HUES48 (cell line): ENCODE results near the gene POU6F2.

Experiments
- H3K27ac ChIP-seq: one replicate; pipeline ENCODE4 v1.7.0; 2013; ENCODE audit warnings: low read depth, low read length, inconsistent platforms
- H3K27me3 ChIP-seq: 2 replicates; pipeline ENCODE4 v1.6.1; 2013; ENCODE audit warnings: mild to moderate bottlenecking, low read length; ENCODE audit not compliant: control insufficient read depth, insufficient read depth
- H3K36me3 ChIP-seq: 2 replicates; pipeline ENCODE4 v1.6.1; 2013; ENCODE audit warnings: low read length; ENCODE audit not compliant: control insufficient read depth, insufficient read depth
- H3K4me1 ChIP-seq: 2 replicates; pipeline ENCODE4 v1.6.1; 2013; ENCODE audit warnings: mild to moderate bottlenecking, low read length; ENCODE audit not compliant: control insufficient read depth, insufficient read depth
- H3K4me3 ChIP-seq: 2 replicates; pipeline ENCODE4 v1.5.1; 2013; ENCODE audit warnings: mild to moderate bottlenecking, low read depth, low read length
- H3K9ac ChIP-seq: 2 replicates; pipeline ENCODE4 v1.6.1; 2013; ENCODE audit warnings: mild to moderate bottlenecking, low read depth, low read length, moderate library complexity
- H3K9me3 ChIP-seq: 2 replicates; pipeline ENCODE4 v1.6.1; 2013; ENCODE audit warnings: low read length; ENCODE audit not compliant: control insufficient read depth, insufficient read depth

Gene POU6F2

DNA sequence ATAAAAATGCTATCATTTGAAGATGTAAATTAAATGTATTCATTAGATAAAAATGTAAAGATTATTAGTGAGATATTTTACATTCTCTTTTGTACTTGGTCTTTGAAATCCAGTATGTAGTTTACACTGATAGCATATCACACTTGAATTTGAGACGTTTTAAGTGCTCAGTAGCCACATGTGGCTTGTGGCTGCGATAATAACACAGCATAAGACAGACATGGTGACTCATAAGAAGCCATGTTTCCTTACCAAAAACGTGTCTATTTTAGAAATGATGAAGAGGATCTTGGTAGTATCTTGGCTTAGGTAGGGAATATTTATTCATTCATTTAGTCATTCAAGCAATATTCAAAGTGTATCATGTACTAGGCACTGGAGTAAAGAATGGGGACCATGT, 149.3 kb downstream of the POU6F2 start:
- Histone ChIP-seq H3K9me3 (no peaks in the 10 kb centered on the region), H3K27ac (no peak overlapping the region), H3K9ac (no peak overlapping the region), H3K4me3 (no peak overlapping the region), H3K4me1 (no peaks in the 10 kb centered on the region; the same call in 1 of the 2 replicates), H3K36me3 (no peaks in the 10 kb centered on the region), H3K27me3 (no peaks in the 10 kb centered on the region)

- Histone ChIP-seq H3K4me1 (no peaks in the 10 kb centered on the region; the same call in 1 of the 2 replicates), H3K9ac (no peak overlapping the region), H3K27ac (no peak overlapping the region), H3K36me3 (no peaks in the 10 kb centered on the region), H3K27me3 (no peaks in the 10 kb centered on the region), H3K4me3 (no peak overlapping the region), H3K9me3 (no peaks in the 10 kb centered on the region)
Measured at GRCh38 chr7:39128287-39128843, 150.7 kb downstream of the POU6F2 start.

DNA sequence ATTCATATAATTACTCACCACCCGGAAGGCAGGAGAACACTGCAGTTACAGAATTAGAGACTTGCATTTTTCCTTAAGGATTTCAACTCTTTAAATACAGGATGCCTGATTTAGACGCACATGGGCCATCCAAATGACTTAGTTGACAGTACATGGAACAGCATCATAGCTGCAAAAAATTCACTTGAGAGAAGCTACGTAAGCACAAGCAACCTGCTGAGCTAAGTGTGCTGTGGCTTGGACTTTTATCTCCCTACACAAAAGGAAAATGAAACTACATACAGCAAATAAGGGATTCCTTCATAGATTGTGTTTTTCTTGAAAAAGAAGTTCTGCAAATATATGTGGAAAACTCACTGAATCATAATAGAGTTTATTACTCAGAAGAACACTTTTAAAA, 152.6 kb downstream of the POU6F2 start:
- no peak overlapping the region for H3K4me3 ChIP-seq
- H3K27ac ChIP-seq = no peak overlapping the region
- no peaks in the 10 kb centered on the region; the same call in 1 of the 2 replicates for H3K4me1 ChIP-seq
- no peaks in the 10 kb centered on the region for H3K9me3 ChIP-seq
- H3K27me3 ChIP-seq = no peaks in the 10 kb centered on the region
- H3K36me3 ChIP-seq = no peaks in the 10 kb centered on the region
- no peak overlapping the region for H3K9ac ChIP-seq

GRCh38 chr7:39130857-39131526, 153.3 kb downstream of the POU6F2 start:
- no peaks in the 10 kb centered on the region for H3K36me3 ChIP-seq
- no peaks in the 10 kb centered on the region for H3K9me3 ChIP-seq
- H3K27ac ChIP-seq = no peak overlapping the region
- no peak overlapping the region for H3K4me3 ChIP-seq
- H3K9ac ChIP-seq = no peak overlapping the region
- no peaks in the 10 kb centered on the region for H3K27me3 ChIP-seq
- H3K4me1 ChIP-seq = no peaks in the 10 kb centered on the region; the same call in 1 of the 2 replicates

DNA sequence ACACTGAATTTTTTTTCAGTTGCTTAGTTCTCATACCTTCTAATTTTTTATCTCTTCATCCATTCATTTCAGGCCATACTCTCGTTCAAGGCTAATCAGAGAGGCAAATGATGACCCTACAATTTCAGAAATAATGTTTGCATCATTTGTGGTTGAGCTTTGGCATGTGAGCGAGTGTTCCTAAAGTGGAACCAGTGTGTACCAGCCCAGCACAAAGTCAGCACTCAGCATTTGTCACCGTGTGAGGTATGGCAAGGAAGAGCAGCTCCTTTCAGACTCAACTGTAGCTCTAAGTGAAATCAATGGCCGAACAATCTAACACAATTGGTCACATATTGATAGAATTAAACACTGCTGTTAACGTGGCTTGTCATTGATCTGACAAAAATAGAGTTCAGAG, 154.6 kb downstream of the POU6F2 start:
- no peaks in the 10 kb centered on the region; the same call in 1 of the 2 replicates for H3K4me1 ChIP-seq
- no peaks in the 10 kb centered on the region for H3K36me3 ChIP-seq
- H3K9me3 ChIP-seq = no peaks in the 10 kb centered on the region
- no peak overlapping the region for H3K4me3 ChIP-seq
- no peak overlapping the region for H3K27ac ChIP-seq
- no peaks in the 10 kb centered on the region for H3K27me3 ChIP-seq
- no peak overlapping the region for H3K9ac ChIP-seq

DNA sequence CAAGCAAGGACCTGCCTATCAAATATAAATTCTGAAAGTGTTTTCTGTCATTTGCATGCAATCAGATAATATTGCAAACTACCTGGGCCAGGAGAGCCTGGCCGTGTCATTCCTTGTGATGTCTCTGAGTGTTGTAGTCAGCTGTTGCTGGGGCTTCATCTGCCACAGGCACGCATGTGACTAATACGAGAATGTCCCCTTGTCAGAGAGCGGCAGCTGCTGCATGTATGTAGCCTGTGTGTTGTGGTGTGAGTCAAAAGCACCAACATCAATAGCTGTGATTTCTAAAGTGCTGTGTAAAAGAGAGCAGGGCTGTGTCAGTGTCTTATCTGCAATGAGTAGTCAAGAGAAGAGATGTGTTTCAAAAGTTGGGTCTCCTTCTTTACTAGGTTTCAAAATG, 155.4 kb downstream of the POU6F2 start:
- Histone ChIP-seq H3K36me3 (no peaks in the 10 kb centered on the region), H3K9ac (no peak overlapping the region), H3K27me3 (no peaks in the 10 kb centered on the region), H3K4me3 (no peak overlapping the region), H3K27ac (no peak overlapping the region), H3K4me1 (no peaks in the 10 kb centered on the region; the same call in 1 of the 2 replicates), H3K9me3 (no peaks in the 10 kb centered on the region)

GRCh38 chr7:39137480-39137879, 159.8 kb downstream of the POU6F2 start:
- no peaks in the 10 kb centered on the region for H3K36me3 ChIP-seq
- H3K27me3 ChIP-seq = no peaks in the 10 kb centered on the region
- no peak overlapping the region for H3K4me3 ChIP-seq
- no peak overlapping the region for H3K9ac ChIP-seq
- no peak overlapping the region for H3K27ac ChIP-seq
- H3K4me1 ChIP-seq = no peaks in the 10 kb centered on the region
- H3K9me3 ChIP-seq = no peaks in the 10 kb centered on the region

DNA sequence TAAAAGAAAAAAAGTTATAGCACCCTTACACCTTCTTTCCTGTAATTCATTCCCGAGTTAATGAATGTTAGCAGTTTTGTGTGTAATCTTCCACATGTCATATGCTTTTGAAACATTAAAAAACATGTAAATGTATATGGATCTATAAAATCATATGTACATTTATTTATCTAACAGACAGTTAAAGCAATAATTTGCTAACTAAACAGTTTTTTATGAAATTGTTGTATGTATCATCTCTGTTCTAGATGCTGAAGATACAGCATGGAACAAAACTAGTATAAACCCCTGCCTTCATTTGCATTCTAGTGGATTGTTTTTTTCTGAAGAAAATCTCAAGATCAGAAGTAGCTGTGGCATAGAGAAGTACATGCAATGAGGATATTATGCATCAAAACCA, 165.0 kb downstream of the POU6F2 start:
- Histone ChIP-seq H3K9ac (no peak overlapping the region), H3K36me3 (no peaks in the 10 kb centered on the region), H3K27me3 (no peaks in the 10 kb centered on the region), H3K4me1 (no peaks in the 10 kb centered on the region), H3K27ac (no peak overlapping the region), H3K4me3 (no peak overlapping the region), H3K9me3 (no peaks in the 10 kb centered on the region)

GRCh38 chr7:39144420-39144819, 166.7 kb downstream of the POU6F2 start:
- H3K27ac ChIP-seq = no peak overlapping the region
- H3K9me3 ChIP-seq = no peaks in the 10 kb centered on the region
- H3K9ac ChIP-seq = no peak overlapping the region
- H3K4me1 ChIP-seq = no peaks in the 10 kb centered on the region
- no peaks in the 10 kb centered on the region for H3K36me3 ChIP-seq
- no peaks in the 10 kb centered on the region for H3K27me3 ChIP-seq
- H3K4me3 ChIP-seq = no peak overlapping the region

GRCh38 chr7:39145283-39145682, 167.6 kb downstream of the POU6F2 start:
- no peak overlapping the region for H3K9ac ChIP-seq

GRCh38 chr7:39145935-39146334, 168.2 kb downstream of the POU6F2 start:
- H3K9ac ChIP-seq = no peak overlapping the region
- H3K4me3 ChIP-seq = no peak overlapping the region
- H3K4me1 ChIP-seq = no peaks in the 10 kb centered on the region
- no peaks in the 10 kb centered on the region for H3K36me3 ChIP-seq
- H3K27ac ChIP-seq = no peak overlapping the region
- no peaks in the 10 kb centered on the region for H3K27me3 ChIP-seq
- H3K9me3 ChIP-seq = no peaks in the 10 kb centered on the region

More at GRCh38 chr7:39145283-39145682, 167.6 kb downstream of the POU6F2 start:
- no peaks in the 10 kb centered on the region for H3K9me3 ChIP-seq
- no peaks in the 10 kb centered on the region for H3K27me3 ChIP-seq
- H3K4me3 ChIP-seq = no peak overlapping the region
- no peaks in the 10 kb centered on the region for H3K4me1 ChIP-seq
- no peak overlapping the region for H3K27ac ChIP-seq
- H3K36me3 ChIP-seq = no peaks in the 10 kb centered on the region
